HL-60 (cell line): ENCODE measurements around the gene ERO1A.

Source experiments
- CTCF ChIP-seq: IDR thresholded peaks from one replicate; pipeline ENCODE4 v1.5.1; 2011; ENCODE audit warnings: low read length, control low read depth, inconsistent platforms; ENCODE audit not compliant: insufficient read depth
- GABPA ChIP-seq: IDR thresholded peaks from 2 replicates; pipeline ENCODE4 v1.6.1; 2012; ENCODE audit warnings: low read depth
- POLR2AphosphoS5 ChIP-seq: IDR thresholded peaks from 2 replicates; pipeline ENCODE4 v1.6.1; 2012; ENCODE audit warnings: low read depth
- REST ChIP-seq: IDR thresholded peaks from 2 replicates; pipeline ENCODE4 v1.6.1; 2012; ENCODE audit warnings: low read depth; ENCODE audit not compliant: insufficient replicate concordance
- SPI1 ChIP-seq: IDR thresholded peaks from 2 replicates; pipeline ENCODE4 v1.6.1; 2012; ENCODE audit warnings: low read depth, mild to moderate bottlenecking, borderline replicate concordance

GRCh38 chr14:52740751-52741150 is 45.4 kb upstream of the ERO1A start:
- TF ChIP-seq POLR2AphosphoS5, result no peak
- TF ChIP-seq CTCF, result no peak
- no peak for TF ChIP-seq REST
- TF ChIP-seq GABPA, result no peak
- no peak for TF ChIP-seq SPI1
